NCI-H2081 (cell line): Measurements from ENCODE around the gene METTL25.

Source experiments
- DNase-seq, 2 experiments: peaks; one replicate each; lab custom pipeline; 2025; lab: John Stamatoyannopoulos, UW

The METTL25 gene

GRCh38 chr12:82406651-82407050 is 48.3 kb downstream of the METTL25 start:
- no peak for DNase-seq

- no peak for DNase-seq
These were observed 49.2 kb downstream of the METTL25 start for GRCh38 chr12:82407481-82407880.

GRCh38 chr12:82408844-82409243 is 50.5 kb downstream of the METTL25 start:
- DNase-seq, result no peak

- no peak for DNase-seq
These were observed 53.4 kb downstream of the METTL25 start for GRCh38 chr12:82411546-82412230.

- no peak for DNase-seq
These were observed 53.9 kb downstream of the METTL25 start for GRCh38 chr12:82412246-82412645.

- no peak for DNase-seq
These were observed 55.7 kb downstream of the METTL25 start for GRCh38 chr12:82414044-82414443.

- no peak for DNase-seq
These were observed 56.6 kb downstream of the METTL25 start for GRCh38 chr12:82414926-82415325.

GRCh38 chr12:82415402-82415801 is 57.1 kb downstream of the METTL25 start:
- DNase-seq, result no peak

GRCh38 chr12:82425241-82425640 is 66.9 kb downstream of the METTL25 start:
- no peak for DNase-seq

- no peak for DNase-seq
These were observed 67.8 kb downstream of the METTL25 start for GRCh38 chr12:82426081-82426480.

- DNase-seq, result no peak
These were observed 68.3 kb downstream of the METTL25 start for GRCh38 chr12:82426586-82426985.

GRCh38 chr12:82430541-82431145 is 72.3 kb downstream of the METTL25 start:
- DNase-seq, result no peak

GRCh38 chr12:82434392-82434911 is 76.1 kb downstream of the METTL25 start:
- DNase-seq, result no peak

GRCh38 chr12:82436354-82436753 is 78.0 kb downstream of the METTL25 start:
- no peak for DNase-seq

GRCh38 chr12:82437744-82438143 is 79.4 kb downstream of the METTL25 start:
- DNase-seq, result no peak

GRCh38 chr12:82438356-82438755 is 80.0 kb downstream of the METTL25 start:
- DNase-seq, result no peak

GRCh38 chr12:82440885-82441284 is 82.6 kb downstream of the METTL25 start:
- DNase-seq, result no peak

GRCh38 chr12:82448911-82449578 is 90.7 kb downstream of the METTL25 start:
- DNase-seq, result no peak

- no peak for DNase-seq
These were observed 98.3 kb downstream of the METTL25 start for GRCh38 chr12:82456633-82457032.

GRCh38 chr12:82458101-82458500 is 99.8 kb downstream of the METTL25 start:
- no peak for DNase-seq

- DNase-seq, result no peak
These were observed 103.1 kb downstream of the METTL25 start for GRCh38 chr12:82461393-82461792.

GRCh38 chr12:82461836-82462235 is 103.5 kb downstream of the METTL25 start:
- DNase-seq, result no peak

GRCh38 chr12:82468563-82468962 is 110.2 kb downstream of the METTL25 start:
- DNase-seq, result no peak
